ENCODE results near the gene C20orf204. TPM values are rescaled to one million over a fixed set of nuclear protein-coding genes. Genes with fewer than 3 reads are reported as not detected.

The C20orf204 gene
- total and polyA plus RNA-seq, 9 of the 15 experiments (the other 6 are each of a cell fraction or from before 2014, with no cell fraction given) = 0.11 to 1.1 (median 0.36) TPM; not detected in 2

GRCh38 chr20:64052987-64053840, 17.2 kb downstream of the C20orf204 start:
- Histone ChIP-seq H3K9ac (ENCODE audit: insufficient read depth in 1 of 2, low read depth in 2 of 2, low read length in 2 of 2) (peak overlapping the region in 1 of 2 experiments; percentile 90; a peak in 2 of 4 replicates), H3K9me1 (ENCODE audit: control insufficient read depth, insufficient read depth, low read length) (no peaks in the 10 kb centered on the region), H3K9me3 (replicated peaks; ENCODE audit: control insufficient read depth, insufficient read depth, low read depth, low read length) (no peaks in the 10 kb centered on the region), H3K4me3 (no peak overlapping the region), H3K79me2 (ENCODE audit: control insufficient read depth, insufficient read depth, low read length) (peaks cover 6% of the 10 kb centered on the region; the same call in 2 of the 3 replicates), H4K20me1 (replicated peaks; ENCODE audit: control insufficient read depth, insufficient read depth, low read length) (no peaks in the 10 kb centered on the region), H3K4me2 (ENCODE audit: insufficient read depth, low read length) (no peak overlapping the region), H3K36me3 (ENCODE audit: control insufficient read depth, insufficient read depth, low read length) (no peaks in the 10 kb centered on the region), H3K27me3 (ENCODE audit: control insufficient read depth in 2 of 2, insufficient read depth in 2 of 2, low read length in 2 of 2) (no peaks in the 10 kb centered on the region), H3K4me1 (replicated peaks in 1 of 2; ENCODE audit: control insufficient read depth in 2 of 2, insufficient read depth in 2 of 2, low read length in 2 of 2) (peaks cover 29 to 91% of the 10 kb centered on the region in 2 experiments), H2AFZ (ENCODE audit: low read depth, low read length) (0 out of 2 replicates have a peak overlapping the region, but pooled peaks have one; percentile 84), H3K27ac (ENCODE audit: extremely low read depth, low read depth, low read length) (no peak overlapping the region; the same call in 2 of the 3 replicates)
- ATAC-seq (no peak), FAIRE-seq (no peak), DNase-seq (ENCODE audit: extremely low read depth in 1 of 4, low spot score in 3 of 4) (no peak)
- ChIA-PET CTCF (ENCODE audit: low intra/inter-chr PET ratio) (interaction anchor here (1.1 kb wide), 1 partner anchor 16 kb away, joined by 3 read pairs; no protein-coding TSS in a partner anchor), POLR2A (interaction anchor here (0.7 to 1.7 kb wide), 5 partner anchors 9 to 221 kb away, joined by 3 to 10 read pairs (median 3); partner anchors contain the start of gene TCEA2)
- intact Hi-C loops (cut with micrococcal nuclease) = loop anchor here (5.0 kb wide), 1 partner anchor 76 kb away; the partner anchor contains the start of gene SAMD10
- in situ Hi-C loops (cut with MboI) = no loop called here
- BruUV-seq (replicated peaks) = no TSS peak
- TF ChIP-seq ZNF707 (CRISPR knock-in tag; conservative IDR thresholded peaks at IDR 0.05) (no peak), TFAP4 (CRISPR knock-in tag; IDR thresholded peaks at IDR 0.05; ENCODE audit: borderline replicate concordance) (no peak)
- TF ChIP-seq, protein P1, sequence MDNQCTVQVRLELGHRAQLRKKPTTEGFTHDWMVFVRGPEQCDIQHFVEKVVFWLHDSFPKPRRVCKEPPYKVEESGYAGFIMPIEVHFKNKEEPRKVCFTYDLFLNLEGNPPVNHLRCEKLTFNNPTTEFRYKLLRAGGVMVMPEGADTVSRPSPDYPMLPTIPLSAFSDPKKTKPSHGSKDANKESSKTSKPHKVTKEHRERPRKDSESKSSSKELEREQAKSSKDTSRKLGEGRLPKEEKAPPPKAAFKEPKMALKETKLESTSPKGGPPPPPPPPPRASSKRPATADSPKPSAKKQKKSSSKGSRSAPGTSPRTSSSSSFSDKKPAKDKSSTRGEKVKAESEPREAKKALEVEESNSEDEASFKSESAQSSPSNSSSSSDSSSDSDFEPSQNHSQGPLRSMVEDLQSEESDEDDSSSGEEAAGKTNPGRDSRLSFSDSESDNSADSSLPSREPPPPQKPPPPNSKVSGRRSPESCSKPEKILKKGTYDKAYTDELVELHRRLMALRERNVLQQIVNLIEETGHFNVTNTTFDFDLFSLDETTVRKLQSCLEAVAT (IDR thresholded peaks at IDR 0.05) = peak in 1 of 2 experiments; percentile 83; a peak in 2 of 4 replicates
- 82% methylated on average over 31 of the region's 33 CpGs for WGBS (ENCODE audit: insufficient coverage, low coverage, missing lambda C conversion rate)
